Testis (tissue), 3 donors: ENCODE results near the gene TRAF2. TPM values are rescaled to one million over a fixed set of nuclear protein-coding genes. Genes with fewer than 3 reads are reported as not detected.

Experiments
- DNase-seq: peaks from one replicate; pipeline ENCODE4 v3.0.0-alpha.2; 2019
- H3K27ac ChIP-seq, 2 donors: fragments of 200-600 bp; sonication (generic); one replicate each; pipeline ENCODE4 v1.5.1; 2019
- H3K27me3 ChIP-seq: fragments of 200-600 bp; sonication (generic); one replicate; pipeline ENCODE4 v1.5.1; 2019
- H3K36me3 ChIP-seq: fragments of 200-600 bp; sonication (generic); one replicate; pipeline ENCODE4 v1.5.1; 2017; ENCODE audit warnings: low read depth; ENCODE audit errors: missing control alignments
- H3K4me1 ChIP-seq: fragments of 200-600 bp; sonication (generic); one replicate; pipeline ENCODE4 v1.5.1; 2019
- H3K4me3 ChIP-seq, 2 donors: fragments of 200-600 bp; sonication (generic); one replicate each; pipeline ENCODE4 v1.5.1; 2017 to 2019
- H3K9me3 ChIP-seq: fragments of 200-600 bp; sonication (generic); one replicate; pipeline ENCODE4 v1.5.1; 2017
- CTCF ChIP-seq, 3 experiments: fragments of 450-650 bp in 2 of 3; fragments of 200-600 bp in 1 of 3; sonication (generic) in 1 of 3; IDR thresholded peaks; one replicate each; pipeline ENCODE4 v1.5.1; 2016 to 2019; ENCODE audit warnings: antibody characterized with exemption in 3 of 3, mild to moderate bottlenecking in 2 of 3, moderate library complexity in 1 of 3
- POLR2A ChIP-seq: fragments of 450-650 bp; IDR thresholded peaks from one replicate; pipeline ENCODE4 v1.6.1; 2017; ENCODE audit warnings: antibody characterized with exemption, mild to moderate bottlenecking, moderate library complexity
- WGBS, 2 donors: methylation state at CpG; one replicate each; pipeline ENCODE4 v1.1.5; 2018; 5-methylcytosine and 5-hydroxymethylcytosine counted together
- intact Hi-C: fragments of 100-400 bp; cut with DNase I; formaldehyde crosslinking; loops from one replicate; pipeline ENCODE4 v1.15.1; 2023; ENCODE audit warnings: low total_unique reads
- polyA plus RNA-seq: library from polyadenylated mRNA; stranded (reverse); fragments of 350-450 nt; fragmentation: Illumina TruSeq; extraction: RNeasy Lipid Tissue Mini Kit (QIAGEN cat#74804); gene quantifications from one replicate; pipeline ENCODE4 v1.2.3, GENCODE V29; 2014; ENCODE audit warnings: low read depth, low replicate concordance; ENCODE audit not compliant: insufficient read depth
- total RNA-seq, 2 donors: library from RNA; depleted of rRNA; stranded (reverse); fragments of >200 nt; gene quantifications; one replicate each; pipeline ENCODE4 v1.2.3, GENCODE V29; 2016

The TRAF2 gene
- total and polyA plus RNA-seq, 3 donors from 2014 or later: 21.9 to 32.9 (median 23.7) TPM

- H3K27ac ChIP-seq: no peak overlapping the region
- no peak overlapping the region for H3K4me3 ChIP-seq
- no peak for DNase-seq
- H3K27me3 ChIP-seq: no peaks in the 10 kb centered on the region
- H3K36me3 ChIP-seq: no peaks in the 10 kb centered on the region
- H3K4me1 ChIP-seq: peaks cover 15% of the 10 kb centered on the region
- WGBS, 2 donors: 95% methylated on average over 11 to 14 of the region's 14 CpGs
- TF ChIP-seq CTCF (IDR thresholded peaks at IDR 0.05) (no peak), POLR2A (no peak)
- no peaks in the 10 kb centered on the region for H3K9me3 ChIP-seq
- intact Hi-C loops: no loop called here
Measured at GRCh38 chr9:136920734-136921231, 34.5 kb downstream of the TRAF2 start.

- no peak for DNase-seq
- no peak overlapping the region for H3K4me3 ChIP-seq
- TF ChIP-seq POLR2A (no peak), CTCF (IDR thresholded peaks at IDR 0.05) (no peak)
- no peaks in the 10 kb centered on the region for H3K9me3 ChIP-seq
- no peaks in the 10 kb centered on the region for H3K27me3 ChIP-seq
- H3K36me3 ChIP-seq: no peaks in the 10 kb centered on the region
- intact Hi-C loops: no loop called here
- H3K4me1 ChIP-seq: peaks cover 15% of the 10 kb centered on the region
- H3K27ac ChIP-seq: no peak overlapping the region
- 60 to 80% methylated on average over 1 to 11 of the region's 11 CpGs for WGBS, 2 donors
Measured at GRCh38 chr9:136921307-136921706, 35.0 kb downstream of the TRAF2 start.

- H3K4me3 ChIP-seq: no peak overlapping the region
- no peaks in the 10 kb centered on the region for H3K9me3 ChIP-seq
- peaks cover 15% of the 10 kb centered on the region for H3K4me1 ChIP-seq
- no peaks in the 10 kb centered on the region for H3K36me3 ChIP-seq
- WGBS, 2 donors: 56 to 61% methylated on average over 10 of the region's 10 CpGs
- peak; percentile 44 for DNase-seq
- intact Hi-C loops: no loop called here
- TF ChIP-seq CTCF (IDR thresholded peaks at IDR 0.05) (no peak), POLR2A (no peak)
- H3K27ac ChIP-seq: no peak overlapping the region
- no peaks in the 10 kb centered on the region for H3K27me3 ChIP-seq
Measured at GRCh38 chr9:136921718-136922117, 35.4 kb downstream of the TRAF2 start.

- no peak for DNase-seq
- H3K9me3 ChIP-seq: no peaks in the 10 kb centered on the region
- H3K27me3 ChIP-seq: no peaks in the 10 kb centered on the region
- no peak overlapping the region for H3K27ac ChIP-seq
- H3K4me1 ChIP-seq: peaks cover 15% of the 10 kb centered on the region
- 89 to 93% methylated on average over 17 to 19 of the region's 19 CpGs for WGBS, 2 donors
- TF ChIP-seq CTCF (IDR thresholded peaks at IDR 0.05): no peak
- no peak for TF ChIP-seq POLR2A
- intact Hi-C loops: no loop called here
- no peaks in the 10 kb centered on the region for H3K36me3 ChIP-seq
- H3K4me3 ChIP-seq: no peak overlapping the region
Measured at GRCh38 chr9:136922540-136922939, 36.2 kb downstream of the TRAF2 start.

- Histone ChIP-seq H3K27me3 (no peaks in the 10 kb centered on the region), H3K4me3 (no peak overlapping the region), H3K9me3 (no peaks in the 10 kb centered on the region), H3K4me1 (peaks cover 15% of the 10 kb centered on the region), H3K36me3 (no peaks in the 10 kb centered on the region), H3K27ac (no peak overlapping the region)
- DNase-seq: no peak
- TF ChIP-seq POLR2A (no peak), CTCF (IDR thresholded peaks at IDR 0.05) (no peak)
- intact Hi-C loops: no loop called here
- WGBS, 2 donors: 94 to 95% methylated on average over 5 to 19 of the region's 19 CpGs
Measured at GRCh38 chr9:136923881-136924280, 37.6 kb downstream of the TRAF2 start.
